Adrenal gland (tissue), 12 donors: ENCODE results near the gene PI4K2A. TPM values are rescaled to one million over a fixed set of nuclear protein-coding genes. Genes with fewer than 3 reads are reported as not detected.
"Not testable (repeated sequence)": the region's sequence is repeated elsewhere in the genome, so short reads cannot be mapped to it uniquely, and the experiment has no call there.

Experiments
- DNase-seq, 7 donors: peaks; one replicate each; pipeline ENCODE4 v3.0.0-alpha.2; 2019 to 2020
- H3K27ac ChIP-seq, 5 donors: fragments of 200-600 bp; sonication (generic) in 4 of 5; 1 replicate in 3 of 5; 2 replicates in 2 of 5; pipeline versions ENCODE4 v1.5.1 to v1.8.0; 2016 to 2020; ENCODE audit warnings: mild to moderate bottlenecking in 1 of 5
- H3K27me3 ChIP-seq: fragments of 200-600 bp; 2 replicates; pipeline ENCODE4 v1.8.0; 2021
- H3K36me3 ChIP-seq, 2 donors: fragments of 200-600 bp; replicated peaks in 1 of 2; 1 replicate in 1 of 2; 2 replicates in 1 of 2; pipeline versions ENCODE4 v1.5.1 to v1.8.0; 2018 to 2022
- H3K4me1 ChIP-seq, 2 donors: fragments of 200-600 bp; replicated peaks in 1 of 2; 1 replicate in 1 of 2; 2 replicates in 1 of 2; pipeline versions ENCODE4 v1.5.1 to v1.8.0; 2018 to 2021
- H3K4me3 ChIP-seq, 4 donors: fragments of 200-600 bp; sonication (generic) in 3 of 4; one replicate each; pipeline ENCODE4 v1.5.1; 2016 to 2018
- H3K9me3 ChIP-seq, 3 donors: fragments of 200-600 bp; sonication (generic) in 1 of 3; replicated peaks in 1 of 3; 1 replicate in 2 of 3; 2 replicates in 1 of 3; pipeline versions ENCODE4 v1.5.1 to v1.8.0; 2016 to 2021
- CTCF ChIP-seq, 6 experiments: fragments of 450-650 bp in 4 of 6; fragments of 200-600 bp in 2 of 6; sonication (generic) in 1 of 6; IDR thresholded peaks; 1 replicate in 5 of 6; 2 replicates in 1 of 6; pipeline versions ENCODE4 v1.5.1 to v1.8.0; 2016 to 2021; ENCODE audit warnings: antibody characterized with exemption in 6 of 6, mild to moderate bottlenecking in 2 of 6, moderate library complexity in 1 of 6
- POLR2A ChIP-seq, 2 donors: fragments of 450-650 bp; IDR thresholded peaks; one replicate each; pipeline ENCODE4 v1.6.1; 2017; ENCODE audit warnings: antibody characterized with exemption in 2 of 2, mild to moderate bottlenecking in 2 of 2, moderate library complexity in 1 of 2
- WGBS, 4 donors: extraction: QIAGEN DNeasy Blood & Tissue Kit in 2 of 4; methylation state at CpG; one replicate each; pipeline versions ENCODE4 v1.1.5 to v1.1.7; 2013 to 2017; 5-methylcytosine and 5-hydroxymethylcytosine counted together
- intact Hi-C, 2 donors: fragments of 100-400 bp; cut with DNase I; formaldehyde crosslinking; loops; one replicate each; pipeline versions ENCODE4 v1.14.1 to v1.15.0; 2022 to 2023
- polyA plus RNA-seq, 3 donors: library from polyadenylated mRNA; stranded (reverse); fragments of 200-250 nt in 2 of 3; fragments of 350-450 nt in 1 of 3; fragmentation: Illumina TruSeq in 1 of 3; extraction: RNeasy Lipid Tissue Mini Kit (QIAGEN cat#74804) in 1 of 3; gene quantifications; one replicate each; pipeline ENCODE4 v1.2.3, GENCODE V29; 2013 to 2014
- total RNA-seq, 9 donors: library from RNA; depleted of rRNA in 4 of 9; stranded (reverse); fragments of >200 nt in 4 of 9; fragments of 120-200 nt in 1 of 9; fragmentation: NEBNext Ultra II Directional in 1 of 9; extraction: Animal tissue kit (Norgen Biotek cat#: 25700) in 1 of 9; gene quantifications; one replicate each; pipeline versions ENCODE4 v1.1.0 to v1.2.4, GENCODE V29; 2013 to 2023
- donor health status: healthy with polysubstance abuse.
- donor health status: Bipolar disorder and iron deficiency.
- donor health status: DM: yes; HTN: yes; CAD: no.
- donor health status: DM: no; HTN: no; CAD: no.
- donor health status: DM: no; HTN: no; CAD: no.
- donor health status: DM: yes; HTN: yes; CAD: no.

Gene PI4K2A
- total and polyA plus RNA-seq, 12 donors = 17.8 to 70.8 (median 40.9) TPM

DNA sequence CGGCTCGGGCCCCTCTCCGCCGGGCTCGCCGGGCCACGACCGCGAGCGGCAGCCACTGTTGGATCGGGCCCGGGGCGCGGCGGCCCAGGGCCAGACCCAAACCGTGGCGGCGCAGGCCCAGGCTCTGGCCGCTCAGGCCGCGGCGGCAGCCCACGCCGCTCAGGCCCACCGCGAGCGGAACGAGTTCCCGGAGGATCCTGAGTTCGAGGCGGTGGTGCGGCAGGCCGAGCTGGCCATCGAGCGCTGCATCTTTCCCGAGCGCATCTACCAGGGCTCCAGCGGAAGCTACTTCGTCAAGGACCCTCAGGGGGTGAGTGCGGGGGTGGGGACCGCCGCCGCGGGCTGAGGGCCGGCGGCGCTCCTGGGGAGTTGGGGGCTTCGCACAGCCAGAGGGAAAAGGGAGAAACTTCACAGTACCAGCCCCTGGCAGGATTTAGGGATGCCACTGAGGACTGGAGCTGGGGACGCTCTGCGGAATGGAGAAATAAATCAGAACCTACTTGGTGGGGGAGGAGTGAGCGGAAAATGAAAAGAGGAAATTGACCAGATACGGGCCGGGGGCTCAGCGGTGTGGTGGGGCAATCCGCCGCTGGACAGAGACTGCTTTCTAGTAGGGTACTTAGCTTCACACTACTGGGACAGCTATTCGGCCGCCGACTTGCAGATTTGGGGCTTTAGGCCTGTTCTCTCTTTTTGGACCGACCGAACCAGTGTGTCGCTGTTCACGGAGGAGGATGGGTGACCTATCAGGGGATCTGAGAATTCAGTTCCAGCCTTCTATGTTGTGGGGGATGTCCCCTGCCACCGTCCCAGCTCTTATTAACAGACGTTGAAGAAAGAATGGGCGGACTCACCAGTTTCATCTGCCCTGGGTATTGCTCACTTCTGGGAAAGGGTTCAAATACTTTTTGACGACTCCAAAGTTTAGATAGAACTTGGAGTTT lies 669 bp downstream of the PI4K2A start:
- 0 to 2% (median 0%) methylated on average over 17 to 67 of the region's 67 CpGs for WGBS, 4 donors
- Histone ChIP-seq H3K4me1 (peaks cover 14 to 18% of the 10 kb centered on the region in 2 donors), H3K36me3 (peaks cover 0 to 9% of the 10 kb centered on the region in 2 donors), H3K9me3 (no peaks in the 10 kb centered on the region), H3K27ac (peak overlapping the region; percentile 5 to 97 (median 92)), H3K27me3 (no peaks in the 10 kb centered on the region), H3K4me3 (peak overlapping the region; percentile 39 to 88 (median 72))
- TF ChIP-seq CTCF (IDR thresholded peaks at IDR 0.05) (no peak), POLR2A (IDR thresholded peaks at IDR 0.05) (peak; percentile 36 to 52)
- intact Hi-C loops = no loop called here
- peak; percentile 46 to 70 (median 57) for DNase-seq

DNA sequence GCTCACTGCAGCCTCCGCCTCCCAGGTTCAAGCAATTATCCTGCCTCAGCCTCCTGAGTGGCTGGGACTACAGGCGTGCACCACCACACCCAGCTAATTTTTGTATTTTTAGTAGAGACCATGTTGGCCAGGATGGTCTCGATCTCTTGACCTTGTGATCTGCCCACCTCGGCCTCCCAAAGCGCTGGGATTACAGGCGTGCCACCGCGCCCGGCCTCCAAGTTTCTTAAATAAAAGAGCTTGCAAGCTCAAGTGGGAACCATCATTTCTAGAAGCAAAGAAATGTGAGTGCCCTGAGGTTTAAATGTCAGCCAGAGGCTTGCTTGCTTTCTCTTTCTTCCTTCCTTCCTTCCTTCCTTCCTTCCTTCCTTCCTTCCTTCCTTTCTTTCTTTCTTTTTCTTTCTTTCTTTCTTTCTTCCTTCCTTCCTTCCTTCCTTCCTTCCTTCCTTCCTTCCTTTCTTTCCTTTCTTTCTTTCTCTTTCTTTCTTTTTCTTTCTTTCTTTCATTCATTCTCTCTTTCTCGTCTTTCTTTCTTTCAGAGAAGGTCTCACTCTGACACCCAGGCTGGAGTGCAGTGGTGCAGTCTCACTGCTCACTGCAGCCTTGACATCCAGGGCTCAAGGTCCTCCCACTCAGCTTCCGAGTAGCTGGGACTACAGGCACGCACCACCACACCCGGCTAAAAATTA lies 2.1 kb downstream of the PI4K2A start:
- H3K27me3 ChIP-seq, H3K36me3 ChIP-seq, intact Hi-C loops, H3K4me3 ChIP-seq, H3K9me3 ChIP-seq: not testable (repeated sequence)
- WGBS, 4 donors = 78 to 85% (median 79%) methylated on average over 13 of the region's 13 CpGs
- peak overlapping the region in 2 of 5 donors; percentile 92 to 94 for H3K27ac ChIP-seq
- H3K4me1 ChIP-seq = peaks cover 17 to 28% of the 10 kb centered on the region in 2 donors
- peak in 1 of 7 donors; percentile 36 for DNase-seq

DNA sequence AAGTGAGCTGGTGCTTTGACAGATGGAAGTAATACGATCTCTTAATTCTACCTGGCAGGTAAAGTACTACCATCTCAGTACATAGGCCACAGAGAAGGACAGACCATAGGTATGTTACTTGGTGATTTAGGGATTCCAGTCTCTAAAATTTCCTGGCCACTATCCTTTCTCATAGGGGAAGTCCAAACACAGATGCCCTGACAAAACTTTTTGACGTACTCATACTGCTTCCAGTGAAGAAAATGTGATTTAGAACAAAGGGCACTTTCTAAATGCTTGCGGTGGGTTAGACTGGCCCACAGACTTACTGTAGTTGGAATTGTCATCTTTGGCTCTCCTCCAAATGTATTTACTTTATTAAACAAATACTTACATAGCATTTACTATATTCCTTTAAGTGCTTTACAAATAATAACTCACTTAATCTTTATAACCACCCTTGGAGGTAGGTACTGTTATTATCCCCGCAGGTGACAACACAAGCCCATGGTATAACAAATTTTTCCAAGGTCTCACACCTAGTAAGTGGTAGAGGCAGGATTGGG lies 3.0 kb downstream of the PI4K2A start:
- Histone ChIP-seq H3K4me1 (peaks cover 23 to 37% of the 10 kb centered on the region in 2 donors), H3K27me3 (no peaks in the 10 kb centered on the region), H3K4me3 (no peak overlapping the region), H3K9me3 (no peaks in the 10 kb centered on the region), H3K36me3 (peaks cover 0 to 9% of the 10 kb centered on the region in 2 donors), H3K27ac (peak overlapping the region in 1 of 5 donors; percentile 22)
- no peak for TF ChIP-seq POLR2A (IDR thresholded peaks at IDR 0.05)
- TF ChIP-seq CTCF (IDR thresholded peaks at IDR 0.05) = no peak
- no peak for DNase-seq
- 87 to 95% (median 94%) methylated on average over 4 of the region's 4 CpGs for WGBS, 4 donors
- intact Hi-C loops = no loop called here

DNA sequence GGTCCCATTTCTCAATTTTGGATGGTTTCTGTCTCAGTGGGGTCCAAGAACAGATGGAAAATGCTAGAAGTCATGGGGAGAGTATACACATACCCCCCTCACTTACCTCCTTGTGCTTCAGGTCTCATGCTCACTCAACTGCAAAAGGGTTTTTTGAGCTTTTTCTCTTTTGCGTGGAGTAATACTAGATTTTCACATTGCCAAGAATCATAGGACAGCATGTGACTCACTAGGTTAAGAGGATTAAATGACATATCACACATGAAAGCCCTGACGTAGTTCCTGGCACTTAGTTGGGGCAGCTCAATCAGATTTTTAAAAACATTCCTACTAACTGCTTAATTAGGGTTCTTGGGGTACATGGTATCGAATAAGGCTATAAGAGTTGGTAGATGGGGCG lies 4.5 kb downstream of the PI4K2A start:
- no peaks in the 10 kb centered on the region for H3K27me3 ChIP-seq

More for the DNA sequence above, 4.5 kb downstream of the PI4K2A start:
- H3K27ac ChIP-seq = peak overlapping the region in 2 of 5 donors; percentile 17 to 50
- intact Hi-C loops = no loop called here
- DNase-seq = no peak
- H3K4me3 ChIP-seq = no peak overlapping the region
- 78 to 89% (median 80%) methylated on average over 4 of the region's 4 CpGs for WGBS, 4 donors
- TF ChIP-seq CTCF (IDR thresholded peaks at IDR 0.05) = no peak
- no peak for TF ChIP-seq POLR2A (IDR thresholded peaks at IDR 0.05)
- peaks cover 38 to 51% of the 10 kb centered on the region in 2 donors for H3K4me1 ChIP-seq
- peaks cover 0 to 9% of the 10 kb centered on the region in 2 donors for H3K36me3 ChIP-seq
- H3K9me3 ChIP-seq = no peaks in the 10 kb centered on the region
